GM18517 (cell line): ENCODE measurements around the gene PFKL.
"Not testable (repeated sequence)": the region's sequence is repeated elsewhere in the genome, so short reads cannot be mapped to it uniquely, and the experiment has no call there.

Source experiments
- ATAC-seq: cut with Tn5 transposase; IDR thresholded peaks from one replicate; pipeline ENCODE4 v1.9.1; 2021; ENCODE audit warnings: mild to moderate bottlenecking, moderate library complexity; ENCODE audit not compliant: unreplicated experiment

The PFKL gene

GRCh38 chr21:44275041-44275440, 24.8 kb upstream of the PFKL start:
- no peak for ATAC-seq

GRCh38 chr21:44279354-44280260, 20.2 kb upstream of the PFKL start:
- no peak for ATAC-seq

GRCh38 chr21:44281801-44282200, 18.1 kb upstream of the PFKL start:
- no peak for ATAC-seq

GRCh38 chr21:44282370-44282769, 17.5 kb upstream of the PFKL start:
- no peak for ATAC-seq

GRCh38 chr21:44283211-44283785, 16.6 kb upstream of the PFKL start:
- ATAC-seq: not testable (repeated sequence)

- no peak for ATAC-seq
These were observed 15.9 kb upstream of the PFKL start for GRCh38 chr21:44283948-44284347.

GRCh38 chr21:44285138-44285992, 14.5 kb upstream of the PFKL start, which contains the start of gene AIRE:
Gene AIRE, plus strand, starts transcription at chr21:44285876. Its CDS starts 131 bp downstream, at chr21:44286007.
- ATAC-seq: no peak

GRCh38 chr21:44286086-44286715, 13.7 kb upstream of the PFKL start:
- no peak for ATAC-seq

- ATAC-seq: no peak
These were observed 12.9 kb upstream of the PFKL start for GRCh38 chr21:44286716-44287632.

GRCh38 chr21:44288251-44289110, 11.4 kb upstream of the PFKL start:
- ATAC-seq: no peak

GRCh38 chr21:44289381-44290010, 10.4 kb upstream of the PFKL start:
- ATAC-seq: no peak

- ATAC-seq: no peak
These were observed 9.4 kb upstream of the PFKL start for GRCh38 chr21:44290327-44291077.

GRCh38 chr21:44291078-44291935, 8.5 kb upstream of the PFKL start:
- ATAC-seq: no peak

- no peak for ATAC-seq
These were observed 7.7 kb upstream of the PFKL start for GRCh38 chr21:44291936-44292811.

- ATAC-seq: no peak
These were observed 7.0 kb upstream of the PFKL start for GRCh38 chr21:44292812-44293195.
